B cell (primary cell): ENCODE data around the gene GAK. TPM values are rescaled to one million over a fixed set of nuclear protein-coding genes. Genes with fewer than 3 reads are reported as not detected.

Experiments used
- ATAC-seq: fragments of 200-7000 bp; cut with Tn5 transposase; one replicate; pipeline ENCODE4 v1.10.0; 2021; ENCODE audit warnings: low read depth, mild to moderate bottlenecking, moderate number of reproducible peaks, moderate library complexity
- CTCF ChIA-PET: fragments of 350-600 bp; sonication (Branson Sonifier 250); formaldehyde crosslinking; loops from one replicate; lab custom pipeline; 2021; ENCODE audit warnings: antibody characterized with exemption, inconsistent platforms; lab: Charles Lee
- POLR2A ChIA-PET: fragments of 350-600 bp; sonication (Branson Sonifier 250); formaldehyde crosslinking; loops from one replicate; lab custom pipeline; 2021; ENCODE audit warnings: antibody characterized with exemption; lab: Charles Lee
- DNase-seq: peaks from one replicate; pipeline ENCODE4 v3.0.0; 2013
- H2AFZ ChIP-seq: 2 replicates; pipeline ENCODE4 v1.6.1; 2012; ENCODE audit warnings: mild to moderate bottlenecking, low read depth, low read length; ENCODE audit not compliant: insufficient read depth, poor library complexity, severe bottlenecking
- H3K27ac ChIP-seq, 2 donors: 1 replicate in 1 of 2; 2 replicates in 1 of 2; pipeline ENCODE4 v1.5.1; 2012 to 2013; ENCODE audit warnings: low read length in 2 of 2, mild to moderate bottlenecking in 2 of 2, moderate library complexity in 1 of 2
- H3K27me3 ChIP-seq, 4 experiments: fragments of 200-600 bp in 1 of 4; sonication (generic) in 1 of 4; replicated peaks in 1 of 4; 1 replicate in 2 of 4; 2 replicates in 2 of 4; pipeline versions ENCODE4 v1.6.1 to v1.7.0; 2013 to 2016; ENCODE audit warnings: low read length in 3 of 4, mild to moderate bottlenecking in 2 of 4, mixed read lengths in 1 of 4, moderate library complexity in 1 of 4; ENCODE audit not compliant: insufficient read depth in 4 of 4, control insufficient read depth in 3 of 4; ENCODE audit errors: control extremely low read depth in 1 of 4
- H3K36me3 ChIP-seq, 2 experiments: replicated peaks in 1 of 2; 1 replicate in 1 of 2; 2 replicates in 1 of 2; pipeline versions ENCODE4 v1.6.1 to v1.7.1; 2013; ENCODE audit warnings: low read length in 1 of 2; ENCODE audit not compliant: insufficient read depth in 2 of 2, control insufficient read depth in 1 of 2; ENCODE audit errors: control extremely low read depth in 1 of 2, extremely low read depth in 1 of 2
- H3K4me1 ChIP-seq, 2 donors: fragments of 200-600 bp in 1 of 2; sonication (generic) in 1 of 2; 1 replicate in 1 of 2; 2 replicates in 1 of 2; pipeline versions ENCODE4 v1.5.1 to v1.6.1; 2013 to 2017; ENCODE audit warnings: low read length in 2 of 2; ENCODE audit not compliant: control insufficient read depth in 2 of 2, insufficient read depth in 2 of 2
- H3K4me2 ChIP-seq: replicated peaks from 2 replicates; pipeline ENCODE3; 2012; ENCODE audit warnings: mild to moderate bottlenecking, low read depth, low read length; ENCODE audit not compliant: poor library complexity, severe bottlenecking
- H3K4me3 ChIP-seq, 5 experiments: fragments of 200-600 bp in 1 of 5; sonication (generic) in 1 of 5; 1 replicate in 3 of 5; 2 replicates in 2 of 5; pipeline versions ENCODE4 v1.5.1 to v1.7.0; 2011 to 2016; ENCODE audit warnings: low read length in 4 of 5, mild to moderate bottlenecking in 4 of 5, low read depth in 2 of 5, control low read depth in 1 of 5, moderate library complexity in 1 of 5; ENCODE audit not compliant: insufficient read depth in 1 of 5; ENCODE audit errors: control extremely low read depth in 1 of 5, extremely low read depth in 1 of 5
- H3K79me2 ChIP-seq: fragments of 200-600 bp; sonication (generic); one replicate; pipeline ENCODE4 v1.6.0; 2016; ENCODE audit warnings: low read length; ENCODE audit not compliant: control insufficient read depth, insufficient read depth
- H3K9ac ChIP-seq: fragments of 200-600 bp; sonication (generic); 2 replicates; pipeline ENCODE4 v1.6.1; 2017; ENCODE audit warnings: mild to moderate bottlenecking, low read length, moderate library complexity
- H3K9me3 ChIP-seq, 3 donors: one replicate each; pipeline versions ENCODE4 v1.6.1 to v1.7.1; 2013; ENCODE audit warnings: low read length in 2 of 3; ENCODE audit not compliant: control insufficient read depth in 2 of 3, insufficient read depth in 1 of 3; ENCODE audit errors: control extremely low read depth in 1 of 3
- H4K20me1 ChIP-seq: 2 replicates; pipeline ENCODE4 v1.6.0; 2012; ENCODE audit warnings: mild to moderate bottlenecking, low read length; ENCODE audit not compliant: insufficient read depth, control insufficient read depth, poor library complexity, severe bottlenecking
- H3K27ac Mint-ChIP-seq: one replicate; pipeline ENCODE4 v1.8.0; 2021; ENCODE audit warnings: mixed read lengths
- H3K27me3 Mint-ChIP-seq: one replicate; pipeline ENCODE4 v1.8.0; 2021; ENCODE audit warnings: mixed read lengths
- H3K4me1 Mint-ChIP-seq: one replicate; pipeline ENCODE4 v1.8.0; 2021; ENCODE audit warnings: mixed read lengths
- H3K4me3 Mint-ChIP-seq: one replicate; pipeline ENCODE4 v1.8.0; 2021; ENCODE audit warnings: mixed read lengths
- H3K9me3 Mint-ChIP-seq: one replicate; pipeline ENCODE4 v1.8.0; 2022; ENCODE audit warnings: mixed read lengths; ENCODE audit not compliant: insufficient read depth
- EZH2 ChIP-seq: IDR thresholded peaks from 2 replicates; pipeline ENCODE4 v1.6.1; 2012; ENCODE audit warnings: borderline replicate concordance, low read depth, mild to moderate bottlenecking, moderate library complexity, low read length; ENCODE audit not compliant: insufficient read depth, poor library complexity, severe bottlenecking
- WGBS: methylation state at CpG from one replicate; pipeline ENCODE4 v1.1.5; 2013; ENCODE audit warnings: missing lambda C conversion rate; ENCODE audit not compliant: insufficient coverage; 5-methylcytosine and 5-hydroxymethylcytosine counted together
- intact Hi-C: fragments of 100-400 bp; cut with micrococcal nuclease; formaldehyde crosslinking; loops from one replicate; pipeline ENCODE4 v1.10.0; 2022
- polyA plus RNA-seq: library from polyadenylated mRNA; depleted of rRNA; stranded (reverse); fragments of >200 nt; gene quantifications from 2 replicates; pipeline ENCODE4 v1.2.3, GENCODE V29; 2012
- total RNA-seq, 2 donors: library from RNA; stranded (reverse); fragments of 120-200 nt in 1 of 2; gene quantifications; 1 replicate in 1 of 2; 2 replicates in 1 of 2; pipeline versions ENCODE4 v1.2.3 to v1.2.4, GENCODE V29; 2013 to 2022
- TF ChIP-seq, protein P1 (sequence below): fragments of 200-600 bp; IDR thresholded peaks from one replicate; pipeline ENCODE4 v1.8.0; 2022; ENCODE audit warnings: antibody characterized with exemption, mild to moderate bottlenecking

GAK gene
- total and polyA plus RNA-seq, 2 donors (not counting 1 experiment from before 2014, with no cell fraction given) = 113 to 283 TPM

DNA sequence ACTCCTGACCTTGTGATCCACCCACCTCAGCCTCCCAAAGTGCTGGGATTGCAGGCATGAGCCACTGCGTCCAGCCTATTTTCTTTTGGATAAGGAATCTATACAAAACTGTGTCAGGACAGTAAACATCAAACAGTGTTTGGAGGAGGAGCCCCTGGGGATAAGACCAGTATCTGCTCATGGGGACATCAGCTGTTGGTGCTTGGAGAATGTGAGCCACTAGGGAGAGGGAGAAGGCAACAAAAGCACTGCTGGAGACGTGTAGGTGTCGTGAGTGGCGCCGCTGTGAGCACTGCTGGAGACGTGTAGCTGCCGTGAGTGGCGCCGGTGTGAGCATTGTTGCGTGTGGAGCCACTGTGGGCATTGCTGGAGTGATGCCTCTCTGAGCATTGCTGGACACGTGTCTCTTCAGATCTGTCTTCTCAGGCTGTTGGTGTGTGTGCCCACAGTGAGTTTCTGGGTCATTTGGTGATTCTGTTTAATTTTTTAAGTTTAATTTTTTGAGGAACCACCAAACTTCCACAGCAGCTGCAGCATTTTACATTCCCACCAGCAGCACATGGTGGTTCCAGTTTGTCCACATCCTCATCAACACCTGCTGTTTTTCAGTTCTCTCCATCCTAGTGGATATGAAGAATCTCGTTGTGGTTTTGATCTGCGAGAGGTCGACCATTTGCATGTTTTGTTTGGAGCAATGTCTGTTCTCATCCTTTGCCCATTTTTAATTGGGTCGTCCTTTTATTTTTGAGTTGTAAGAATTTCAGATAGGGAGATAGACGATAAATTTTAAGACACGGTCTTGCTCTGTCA is 22.3 kb upstream of the GAK start:
- ChIA-PET CTCF (no interaction called here), POLR2A (no interaction called here)
- Histone ChIP-seq H4K20me1 (peaks cover 22% of the 10 kb centered on the region), H3K4me3 (no peak overlapping the region), H3K27ac (no peak overlapping the region), H3K27me3 (no peaks in the 10 kb centered on the region), H3K9me3 (peaks cover 0 to 5% (median 0%) of the 10 kb centered on the region in 3 donors), H3K79me2 (no peaks in the 10 kb centered on the region), H3K9ac (no peak overlapping the region), H3K4me2 (no peak overlapping the region), H3K36me3 (peaks cover 0 to 26% of the 10 kb centered on the region in 2 experiments), H3K4me1 (no peaks in the 10 kb centered on the region), H2AFZ (no peak overlapping the region)
- H3K4me1 Mint-ChIP-seq = no peaks in the 10 kb centered on the region
- TF ChIP-seq, protein P1, sequence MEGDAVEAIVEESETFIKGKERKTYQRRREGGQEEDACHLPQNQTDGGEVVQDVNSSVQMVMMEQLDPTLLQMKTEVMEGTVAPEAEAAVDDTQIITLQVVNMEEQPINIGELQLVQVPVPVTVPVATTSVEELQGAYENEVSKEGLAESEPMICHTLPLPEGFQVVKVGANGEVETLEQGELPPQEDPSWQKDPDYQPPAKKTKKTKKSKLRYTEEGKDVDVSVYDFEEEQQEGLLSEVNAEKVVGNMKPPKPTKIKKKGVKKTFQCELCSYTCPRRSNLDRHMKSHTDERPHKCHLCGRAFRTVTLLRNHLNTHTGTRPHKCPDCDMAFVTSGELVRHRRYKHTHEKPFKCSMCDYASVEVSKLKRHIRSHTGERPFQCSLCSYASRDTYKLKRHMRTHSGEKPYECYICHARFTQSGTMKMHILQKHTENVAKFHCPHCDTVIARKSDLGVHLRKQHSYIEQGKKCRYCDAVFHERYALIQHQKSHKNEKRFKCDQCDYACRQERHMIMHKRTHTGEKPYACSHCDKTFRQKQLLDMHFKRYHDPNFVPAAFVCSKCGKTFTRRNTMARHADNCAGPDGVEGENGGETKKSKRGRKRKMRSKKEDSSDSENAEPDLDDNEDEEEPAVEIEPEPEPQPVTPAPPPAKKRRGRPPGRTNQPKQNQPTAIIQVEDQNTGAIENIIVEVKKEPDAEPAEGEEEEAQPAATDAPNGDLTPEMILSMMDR = no peak
- TF ChIP-seq EZH2 = no peak
- intact Hi-C loops = no loop called here
- WGBS = 97% methylated on average over 14 of the region's 17 CpGs
- no peak overlapping the region for H3K4me3 Mint-ChIP-seq
- H3K27me3 Mint-ChIP-seq = no peaks in the 10 kb centered on the region
- H3K27ac Mint-ChIP-seq = no peak overlapping the region
- DNase-seq (no peak), ATAC-seq (no peak)
- H3K9me3 Mint-ChIP-seq = no peaks in the 10 kb centered on the region

DNA sequence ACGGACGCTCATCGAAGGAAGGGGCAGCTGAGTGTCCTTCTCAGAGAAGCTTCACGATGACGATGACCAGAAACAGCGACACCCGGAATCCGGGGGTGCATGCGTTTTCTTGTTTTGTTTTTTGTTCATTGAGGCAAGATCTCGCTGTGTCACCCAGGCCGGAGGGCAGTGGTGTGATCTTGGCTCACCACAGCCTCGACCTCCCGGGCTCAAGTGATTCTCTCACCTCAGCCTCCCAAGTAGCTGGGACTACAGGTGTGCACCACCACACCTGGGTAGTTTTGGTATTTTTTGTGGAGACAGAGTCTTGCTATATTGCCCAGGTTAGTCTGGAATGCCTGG is 21.4 kb upstream of the GAK start:
- DNase-seq (no peak), ATAC-seq (no peak)
- Mint-ChIP-seq H3K27ac (no peak overlapping the region), H3K4me3 (no peak overlapping the region), H3K4me1 (no peaks in the 10 kb centered on the region), H3K27me3 (no peaks in the 10 kb centered on the region), H3K9me3 (no peaks in the 10 kb centered on the region)
- no peak overlapping the region for H2AFZ ChIP-seq
- H3K4me1 ChIP-seq = no peaks in the 10 kb centered on the region
- H3K4me2 ChIP-seq = no peak overlapping the region
- peaks cover 30% of the 10 kb centered on the region for H4K20me1 ChIP-seq
- H3K27me3 ChIP-seq = no peaks in the 10 kb centered on the region
- intact Hi-C loops = no loop called here
- H3K4me3 ChIP-seq = no peak overlapping the region
- H3K36me3 ChIP-seq = peaks cover 0 to 26% of the 10 kb centered on the region in 2 experiments
- H3K9me3 ChIP-seq = peaks cover 0 to 5% (median 0%) of the 10 kb centered on the region in 3 donors
- WGBS = 98% methylated on average over 11 of the region's 13 CpGs
- H3K9ac ChIP-seq = no peak overlapping the region
- TF ChIP-seq, protein P1 = no peak
- no peak for TF ChIP-seq EZH2
- POLR2A ChIA-PET = no interaction called here
- CTCF ChIA-PET = no interaction called here
- peaks cover 8% of the 10 kb centered on the region for H3K79me2 ChIP-seq
- H3K27ac ChIP-seq = no peak overlapping the region
